Kasumi-1 (cell line): ENCODE measurements around the gene SPATA21.
A peak's percentile ranks its signal among the peaks of the same experiment; 100 is the strongest.
"Not testable (repeated sequence)": the region's sequence is repeated elsewhere in the genome, so short reads cannot be mapped to it uniquely, and the experiment has no call there.

Source experiments
- DNase-seq, 2 experiments: peaks; one replicate each; lab custom pipeline; 2025; lab: John Stamatoyannopoulos, UW

Gene SPATA21

GRCh38 chr1:16436946-16437474 is at the start of gene SPATA21:
SPATA21 (minus strand) TSS chr1:16437424; CDS start chr1:16431371, 6,053 bp downstream.
- no peak for DNase-seq

GRCh38 chr1:16487011-16487410 is 49.8 kb upstream of the SPATA21 start:
- not testable (repeated sequence) for DNase-seq

- not testable (repeated sequence) for DNase-seq
These were observed 49.1 kb upstream of the SPATA21 start for GRCh38 chr1:16486316-16486715.

DNA sequence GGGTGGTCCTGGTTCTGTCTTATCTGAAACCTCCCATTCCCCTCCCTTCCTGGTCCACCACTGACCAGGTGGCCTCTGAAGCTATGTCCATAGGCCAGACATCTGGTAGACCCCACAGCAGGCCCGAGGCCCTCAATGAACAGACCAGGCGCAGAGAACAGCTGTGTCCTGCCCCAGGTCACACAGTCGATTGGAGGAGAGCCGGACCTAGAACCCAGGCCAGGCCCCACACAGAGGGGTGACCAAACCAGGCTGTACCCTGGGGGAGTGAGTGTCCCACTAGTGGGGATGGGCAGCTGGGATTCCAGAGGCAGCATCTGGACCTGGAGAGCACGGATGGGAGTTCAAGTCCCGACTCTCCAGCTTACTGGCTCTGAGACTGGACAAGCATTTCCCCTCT is 47.7 kb upstream of the SPATA21 start:
- DNase-seq, result no peak

DNA sequence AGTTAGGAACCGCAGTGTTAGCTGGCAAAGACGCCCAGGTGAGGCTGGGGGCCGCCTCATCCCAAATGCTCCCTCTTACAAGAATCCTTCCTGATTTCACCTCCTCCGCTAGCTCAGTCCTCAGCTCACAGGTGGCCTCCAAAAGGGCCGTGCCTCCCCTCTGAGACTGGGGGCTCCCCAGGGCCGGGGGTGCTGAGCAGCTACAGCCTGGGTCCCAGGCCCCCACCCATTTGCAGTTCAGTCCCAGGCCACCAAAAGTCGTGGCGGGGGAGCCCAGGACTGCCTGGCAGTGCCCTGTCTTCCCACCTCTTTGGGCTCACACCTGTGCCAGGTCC is 47.2 kb upstream of the SPATA21 start:
- DNase-seq, result no peak

GRCh38 chr1:16483639-16484500 is 46.6 kb upstream of the SPATA21 start:
- not testable (repeated sequence) for DNase-seq

DNA sequence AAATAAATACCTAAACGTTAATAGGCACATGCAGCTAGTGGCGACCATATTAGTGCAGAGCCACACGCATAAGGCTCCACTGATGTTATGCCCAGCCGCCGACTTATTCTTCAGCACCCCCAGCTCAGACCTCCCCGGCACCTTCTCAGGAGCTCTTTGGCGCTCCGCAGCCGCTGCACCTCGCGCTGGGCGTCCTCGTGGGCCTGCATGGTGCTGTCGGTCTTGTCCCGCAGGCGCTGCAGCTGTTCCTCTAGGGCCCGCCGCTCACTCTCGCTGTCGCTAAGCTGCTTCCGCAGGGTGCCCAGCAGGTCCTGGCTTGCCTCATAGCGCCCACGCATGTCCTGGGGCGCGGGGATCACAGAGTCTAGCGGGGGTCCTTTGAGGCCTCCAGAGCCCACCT is 45.9 kb upstream of the SPATA21 start:
- not testable (repeated sequence) for DNase-seq

DNA sequence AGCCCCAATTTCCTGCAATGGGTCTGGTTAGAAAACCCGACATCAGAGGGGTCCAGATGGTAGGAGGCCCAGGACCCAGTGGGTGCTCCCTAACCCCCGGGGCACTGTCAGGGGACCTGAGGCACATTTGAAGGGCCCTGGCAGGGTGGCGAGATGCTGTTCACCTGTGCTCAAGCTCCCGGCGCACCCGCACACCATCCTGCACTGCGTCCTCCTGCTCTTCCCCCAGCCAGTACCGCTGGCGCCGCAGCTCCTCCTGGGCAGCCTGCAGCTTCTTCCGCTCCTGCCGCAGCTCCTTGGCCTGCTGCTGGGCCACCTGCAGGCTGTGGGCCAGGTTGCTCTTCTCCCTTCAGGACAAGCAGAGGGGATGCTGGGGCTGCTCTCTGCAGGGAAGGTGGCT is 40.9 kb upstream of the SPATA21 start:
- no peak for DNase-seq

GRCh38 chr1:16475771-16476770 is 38.8 kb upstream of the SPATA21 start:
- DNase-seq, result not testable (repeated sequence)

- DNase-seq, result peak; percentile 24 to 47
These were observed 37.7 kb upstream of the SPATA21 start for GRCh38 chr1:16474891-16475290.

- no peak for DNase-seq
These were observed 37.1 kb upstream of the SPATA21 start for GRCh38 chr1:16474166-16474800.

DNA sequence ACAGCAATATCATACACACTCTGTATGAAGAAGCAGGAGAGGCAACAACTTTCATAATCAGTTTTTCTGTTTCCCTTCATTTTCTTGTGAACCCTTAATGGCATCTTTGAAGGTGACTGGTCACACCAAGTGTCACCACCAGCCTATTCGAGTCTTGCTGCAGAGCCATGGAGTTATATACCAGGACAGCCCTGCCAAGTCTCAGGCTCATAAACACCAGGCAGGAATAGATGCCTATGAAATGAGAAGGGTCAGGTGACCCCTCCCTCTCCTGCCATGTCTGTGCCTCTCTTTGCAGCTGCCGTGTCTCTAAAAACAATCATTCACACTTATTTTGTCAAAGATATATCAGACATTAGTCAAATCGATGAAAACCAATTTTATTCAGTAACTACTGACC is 31.3 kb upstream of the SPATA21 start:
- DNase-seq, result no peak

DNA sequence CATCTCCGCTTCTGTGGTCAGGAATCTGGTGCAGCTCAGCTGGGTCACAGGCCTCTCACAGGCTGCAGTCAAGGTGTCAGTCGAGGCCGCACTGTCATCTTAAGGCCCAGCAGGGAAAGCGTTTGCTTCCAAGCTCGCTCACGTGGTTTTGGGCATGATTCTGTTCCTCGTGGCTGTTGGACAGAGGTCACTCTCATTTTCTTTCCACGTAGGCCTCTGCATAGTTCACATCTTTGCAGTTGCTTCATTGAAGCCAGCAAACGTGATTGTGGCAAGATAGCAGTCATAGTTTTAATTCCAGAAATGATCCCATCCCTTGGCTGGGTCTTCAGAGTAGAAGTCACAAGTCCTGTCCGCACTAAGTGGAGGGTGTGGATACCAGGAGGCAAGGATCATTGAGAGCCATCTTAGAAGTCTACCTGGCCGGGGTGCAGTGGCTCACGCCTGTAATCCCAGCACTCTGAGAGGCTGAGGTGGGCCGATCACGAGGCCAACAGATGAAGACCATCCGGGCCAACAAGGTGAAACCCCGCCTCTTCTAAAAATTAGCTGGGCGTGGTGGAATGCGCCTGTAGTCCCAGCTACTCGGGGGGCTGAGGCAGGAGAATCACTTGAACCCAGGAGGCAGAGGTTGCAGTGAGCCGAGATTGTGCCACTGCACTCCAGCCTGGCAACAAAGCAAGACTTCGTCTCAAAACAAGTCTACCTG is 27.8 kb upstream of the SPATA21 start:
- DNase-seq, result no peak

DNA sequence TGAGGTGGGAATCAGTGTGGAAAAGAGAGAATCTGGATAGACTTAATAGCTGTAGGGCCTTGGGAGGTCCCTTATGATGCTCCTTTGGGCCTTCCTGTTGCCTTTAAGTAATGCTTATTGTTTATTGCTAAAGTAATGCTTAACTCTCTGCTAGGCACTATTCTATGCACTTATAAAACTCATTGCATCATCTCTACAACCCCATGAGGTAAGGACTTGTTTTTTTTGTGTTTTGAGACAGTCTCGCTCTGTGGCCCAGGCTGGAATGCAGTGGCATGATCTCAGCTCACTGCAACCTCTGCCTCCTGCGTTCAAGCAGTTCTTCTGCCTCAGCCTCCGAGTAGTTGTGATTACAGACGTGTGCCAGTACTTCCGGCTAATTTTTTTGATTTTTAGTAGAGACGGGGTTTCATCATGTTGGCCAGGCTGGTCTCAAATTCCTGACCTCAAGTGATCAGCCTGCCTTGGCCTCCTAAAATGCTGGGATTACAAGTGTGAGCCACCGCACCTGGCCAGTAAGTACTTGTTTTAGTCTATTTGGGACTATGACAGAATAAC is 25.6 kb upstream of the SPATA21 start:
- no peak for DNase-seq

DNA sequence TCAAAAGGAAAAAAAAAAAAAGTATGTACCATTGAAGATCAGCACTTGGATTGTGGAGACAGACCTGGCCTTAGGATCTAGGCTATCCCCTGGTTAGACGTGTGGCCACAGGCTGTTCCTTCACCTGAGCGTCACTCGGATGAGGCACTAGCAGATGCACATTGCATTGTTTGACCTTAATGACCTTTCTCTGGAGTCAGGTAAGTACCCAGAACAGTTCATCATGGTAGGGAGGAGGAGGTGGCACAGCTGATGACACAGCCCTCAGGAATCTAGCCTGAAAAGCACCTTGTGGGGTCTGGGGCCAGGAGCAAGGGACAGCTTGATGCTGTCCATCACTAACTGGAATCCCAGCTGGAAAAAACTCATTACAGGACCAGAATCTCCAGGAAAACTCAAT is 24.5 kb upstream of the SPATA21 start:
- no peak for DNase-seq

DNA sequence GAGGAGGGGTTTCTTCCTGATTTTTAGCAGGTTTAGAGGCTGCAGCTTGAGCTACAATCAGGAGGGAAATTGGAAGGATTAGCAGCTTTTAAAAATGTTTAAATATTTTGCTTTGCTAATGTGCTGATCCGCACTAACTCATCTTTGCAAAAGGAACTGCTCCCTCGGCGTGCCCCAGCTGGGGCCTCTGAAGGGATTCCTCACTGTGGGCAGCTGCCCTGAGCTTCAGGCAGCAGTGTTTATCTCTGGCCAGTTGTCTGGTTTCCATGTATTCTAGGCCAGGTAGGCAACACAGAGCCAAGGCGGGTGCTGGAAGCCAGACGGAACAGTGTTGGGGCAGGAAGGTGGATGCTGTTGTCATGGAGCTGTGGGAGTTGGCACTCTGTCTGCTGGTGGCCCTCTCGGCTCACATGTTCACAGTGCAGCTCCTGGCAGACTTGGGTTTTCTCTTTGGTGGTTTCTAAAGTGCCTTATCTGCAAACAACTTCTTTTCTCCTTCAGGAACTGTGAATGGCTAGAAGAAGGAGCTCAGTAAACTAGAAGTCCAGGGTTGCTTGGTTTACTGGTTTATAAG is 22.2 kb upstream of the SPATA21 start:
- DNase-seq, result no peak

- DNase-seq, result no peak
These were observed 21.6 kb upstream of the SPATA21 start for GRCh38 chr1:16458831-16459230.

DNA sequence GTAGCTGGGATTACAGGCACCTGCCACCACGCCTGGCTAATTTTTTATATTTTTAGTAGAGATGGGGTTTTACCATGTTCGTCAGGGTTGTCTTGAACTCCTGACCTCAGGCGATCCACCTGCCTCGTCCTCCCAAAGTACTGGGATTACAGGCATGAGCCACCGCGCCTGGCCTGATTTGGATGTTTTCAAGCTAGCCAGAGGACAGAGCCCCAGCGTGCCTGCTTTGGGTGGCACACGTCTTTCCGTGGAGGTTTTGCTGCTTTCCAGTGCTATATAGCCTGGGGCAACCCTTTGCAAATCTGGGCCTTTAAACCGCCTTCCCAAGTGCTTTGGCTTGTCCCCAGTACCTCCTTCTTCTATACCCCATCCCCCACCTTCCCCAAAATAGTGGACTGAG is 18.9 kb upstream of the SPATA21 start:
- DNase-seq, result not testable (repeated sequence)

DNA sequence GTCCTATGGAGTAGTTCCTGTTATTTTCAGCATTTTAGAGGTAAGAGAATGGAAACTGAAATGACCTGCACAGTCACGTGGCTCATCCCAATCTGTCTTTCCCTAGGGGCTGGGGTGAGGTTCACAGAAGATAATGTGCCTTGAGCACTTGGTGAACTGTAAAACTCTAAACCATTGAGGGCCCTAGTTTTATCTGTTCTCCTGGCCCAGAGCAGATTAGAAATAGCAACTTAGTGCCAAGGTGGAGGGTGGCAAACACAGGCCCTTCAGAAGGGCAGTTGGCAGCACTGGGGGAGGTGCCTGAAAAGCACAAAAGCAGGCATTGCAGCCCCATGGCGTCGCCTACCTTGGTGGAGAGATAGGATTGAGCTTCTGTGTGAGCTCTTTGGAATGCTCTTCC is 17.7 kb upstream of the SPATA21 start:
- DNase-seq, result not testable (repeated sequence)

- DNase-seq, result no peak
These were observed 14.8 kb upstream of the SPATA21 start for GRCh38 chr1:16451841-16452528.
